Coronary artery (tissue), 2 donors: ENCODE results near the gene AASDH.

Source experiments
- DNase-seq: peaks from one replicate; pipeline ENCODE4 v3.0.0-alpha.2; 2017; ENCODE audit warnings: low spot score
- H3K27ac ChIP-seq, 2 donors: fragments of 200-600 bp; sonication (generic); one replicate each; pipeline ENCODE4 v1.5.1; 2016 to 2019
- H3K4me3 ChIP-seq: fragments of 200-600 bp; sonication (generic); 2 replicates; pipeline ENCODE4 v1.5.1; 2016; ENCODE audit warnings: mild to moderate bottlenecking, moderate library complexity
- TF ChIP-seq, protein P1 (sequence below): fragments of 200-600 bp; sonication (generic); IDR thresholded peaks from one replicate; pipeline ENCODE4 v1.5.1; 2019; ENCODE audit warnings: antibody characterized with exemption

Gene AASDH

DNA sequence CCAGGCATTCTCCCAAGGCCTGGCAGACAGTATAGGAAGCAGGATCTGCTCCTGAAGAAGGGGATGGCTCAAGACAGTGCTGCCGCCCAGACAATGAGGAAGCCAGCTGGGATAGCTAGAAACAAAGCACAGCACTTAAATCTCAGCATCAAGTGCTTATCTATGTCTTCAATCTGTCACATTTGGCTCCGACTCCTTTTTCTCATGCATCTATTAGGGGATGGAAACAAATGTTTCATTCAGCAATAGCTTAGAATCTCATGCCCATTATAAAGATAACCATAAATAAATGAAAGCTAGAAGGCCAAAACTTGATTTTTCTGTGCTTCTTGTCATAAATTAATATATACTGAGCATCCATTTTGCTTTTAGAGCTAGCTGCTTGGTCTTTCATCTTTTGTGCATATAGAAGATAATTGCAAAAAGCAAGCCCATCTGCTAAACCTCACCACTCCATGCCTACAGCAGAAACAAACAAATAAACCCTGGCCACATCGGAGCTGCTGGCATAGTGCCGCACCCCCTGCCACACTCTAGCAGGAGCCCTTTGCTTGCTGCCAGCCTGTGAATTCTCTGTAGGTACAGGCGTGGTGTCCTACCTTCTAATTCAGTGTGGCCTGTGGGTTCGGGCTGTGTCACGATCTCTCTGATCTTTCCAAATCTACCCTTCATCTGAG is 75.9 kb downstream of the AASDH start:
- TF ChIP-seq, protein P1, sequence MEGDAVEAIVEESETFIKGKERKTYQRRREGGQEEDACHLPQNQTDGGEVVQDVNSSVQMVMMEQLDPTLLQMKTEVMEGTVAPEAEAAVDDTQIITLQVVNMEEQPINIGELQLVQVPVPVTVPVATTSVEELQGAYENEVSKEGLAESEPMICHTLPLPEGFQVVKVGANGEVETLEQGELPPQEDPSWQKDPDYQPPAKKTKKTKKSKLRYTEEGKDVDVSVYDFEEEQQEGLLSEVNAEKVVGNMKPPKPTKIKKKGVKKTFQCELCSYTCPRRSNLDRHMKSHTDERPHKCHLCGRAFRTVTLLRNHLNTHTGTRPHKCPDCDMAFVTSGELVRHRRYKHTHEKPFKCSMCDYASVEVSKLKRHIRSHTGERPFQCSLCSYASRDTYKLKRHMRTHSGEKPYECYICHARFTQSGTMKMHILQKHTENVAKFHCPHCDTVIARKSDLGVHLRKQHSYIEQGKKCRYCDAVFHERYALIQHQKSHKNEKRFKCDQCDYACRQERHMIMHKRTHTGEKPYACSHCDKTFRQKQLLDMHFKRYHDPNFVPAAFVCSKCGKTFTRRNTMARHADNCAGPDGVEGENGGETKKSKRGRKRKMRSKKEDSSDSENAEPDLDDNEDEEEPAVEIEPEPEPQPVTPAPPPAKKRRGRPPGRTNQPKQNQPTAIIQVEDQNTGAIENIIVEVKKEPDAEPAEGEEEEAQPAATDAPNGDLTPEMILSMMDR = no peak
- DNase-seq = peak; percentile 46
- Histone ChIP-seq H3K27ac (no peak overlapping the region), H3K4me3 (no peak overlapping the region)

DNA sequence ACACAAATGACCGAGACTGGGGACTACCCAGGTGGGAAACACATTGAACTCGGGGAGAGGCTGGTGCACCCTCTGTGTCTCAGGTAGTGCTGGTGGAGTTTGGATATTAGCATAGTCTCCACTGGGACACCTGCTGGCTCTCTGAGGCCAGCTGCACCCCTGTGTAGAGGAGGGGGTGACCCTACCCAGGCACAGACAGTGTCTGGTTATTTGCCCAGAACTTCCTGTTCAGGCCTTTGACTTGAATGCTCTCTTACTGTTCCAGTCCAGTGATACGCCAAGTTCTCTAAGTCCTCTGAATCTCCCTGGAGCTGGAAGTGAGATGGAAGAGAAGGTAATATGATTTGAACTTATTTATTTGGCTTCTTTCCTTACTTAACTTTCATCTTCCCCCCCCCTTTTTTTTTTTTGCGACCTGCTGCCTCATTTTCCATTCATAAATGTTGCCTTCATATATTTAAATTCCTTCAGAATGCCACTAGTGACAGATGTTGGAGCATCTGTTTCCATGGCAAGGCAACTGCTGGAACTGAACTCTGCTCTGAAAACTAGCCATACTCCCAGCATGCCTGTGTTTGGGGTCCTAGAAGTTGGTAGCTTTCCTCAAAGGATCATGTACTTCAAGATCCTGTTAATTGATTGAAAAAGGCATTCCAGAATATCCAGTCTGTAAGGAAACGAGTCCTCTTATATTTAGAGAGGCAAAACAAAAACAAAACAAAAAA is 76.7 kb downstream of the AASDH start:
- TF ChIP-seq, protein P1 = no peak
- Histone ChIP-seq H3K4me3 (no peak overlapping the region), H3K27ac (no peak overlapping the region)
- DNase-seq = peak; percentile 11

- no peak for DNase-seq
- no peak overlapping the region for H3K27ac ChIP-seq
- no peak overlapping the region for H3K4me3 ChIP-seq
- TF ChIP-seq, protein P1 = no peak
Observed at GRCh38 chr4:56308384-56308783, 78.9 kb downstream of the AASDH start.

DNA sequence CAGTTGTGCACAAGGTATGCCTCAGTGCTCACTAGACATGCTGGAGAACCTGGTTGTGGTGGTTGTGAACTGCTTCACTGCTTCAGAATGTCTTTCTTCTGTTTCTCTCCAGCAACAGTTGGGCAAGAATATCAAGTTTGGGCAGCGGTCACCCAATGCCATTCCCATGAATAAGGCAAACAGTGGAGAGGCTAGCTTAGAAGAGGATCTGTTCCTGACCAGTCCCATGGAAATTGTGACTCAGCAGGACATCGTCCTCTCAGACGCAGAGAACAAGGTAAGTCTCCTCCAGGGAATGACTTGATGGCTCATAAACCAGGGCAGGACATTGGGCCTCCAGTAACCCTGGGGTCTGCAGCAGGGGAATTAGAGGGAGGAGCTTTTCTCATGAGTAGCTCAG is 79.9 kb downstream of the AASDH start:
- TF ChIP-seq, protein P1 = no peak
- no peak for DNase-seq
- H3K4me3 ChIP-seq = no peak overlapping the region
- H3K27ac ChIP-seq = no peak overlapping the region

DNA sequence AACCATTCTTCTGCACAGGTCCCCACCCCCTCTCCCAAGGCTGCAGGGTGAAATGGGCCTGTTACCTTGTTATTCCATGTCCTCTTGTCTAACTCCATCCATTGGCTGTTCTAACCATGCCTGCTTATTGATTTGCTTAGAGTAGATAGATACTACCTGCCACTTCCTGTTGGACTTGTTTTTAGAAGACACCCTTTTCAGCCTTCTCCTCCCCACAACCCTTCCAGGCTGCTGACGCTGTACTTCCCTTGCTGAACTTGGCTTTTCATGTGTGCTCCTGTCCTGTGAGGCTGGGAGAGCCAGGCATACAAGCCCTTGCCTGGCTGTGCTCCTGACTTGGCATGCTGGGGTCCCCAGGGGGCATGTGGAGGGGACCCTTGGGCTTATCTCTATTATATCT is 81.9 kb downstream of the AASDH start:
- no peak for DNase-seq
- H3K27ac ChIP-seq = no peak overlapping the region
- H3K4me3 ChIP-seq = no peak overlapping the region
- TF ChIP-seq, protein P1 = no peak

DNA sequence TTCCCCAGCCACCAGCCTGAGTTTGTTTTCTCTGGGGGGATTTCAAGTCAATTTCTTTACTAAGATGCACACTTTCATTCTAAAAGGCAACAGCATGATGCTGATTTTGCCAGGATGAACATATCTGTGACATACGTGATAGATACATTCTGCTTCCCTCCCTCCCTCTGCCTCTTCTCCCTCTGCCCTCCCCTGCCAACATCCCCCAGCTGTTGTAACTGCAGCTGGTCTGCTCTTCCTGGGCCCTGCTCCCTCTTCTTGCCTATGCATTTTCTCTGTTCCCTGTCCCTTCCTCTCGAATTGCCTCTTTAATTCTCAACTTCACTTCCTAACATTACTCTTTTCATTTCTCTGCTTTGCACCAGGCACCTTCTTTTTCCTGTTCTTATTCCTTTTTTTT is 83.4 kb downstream of the AASDH start:
- no peak overlapping the region for H3K27ac ChIP-seq
- H3K4me3 ChIP-seq = no peak overlapping the region
- DNase-seq = no peak
- TF ChIP-seq, protein P1 = no peak

DNA sequence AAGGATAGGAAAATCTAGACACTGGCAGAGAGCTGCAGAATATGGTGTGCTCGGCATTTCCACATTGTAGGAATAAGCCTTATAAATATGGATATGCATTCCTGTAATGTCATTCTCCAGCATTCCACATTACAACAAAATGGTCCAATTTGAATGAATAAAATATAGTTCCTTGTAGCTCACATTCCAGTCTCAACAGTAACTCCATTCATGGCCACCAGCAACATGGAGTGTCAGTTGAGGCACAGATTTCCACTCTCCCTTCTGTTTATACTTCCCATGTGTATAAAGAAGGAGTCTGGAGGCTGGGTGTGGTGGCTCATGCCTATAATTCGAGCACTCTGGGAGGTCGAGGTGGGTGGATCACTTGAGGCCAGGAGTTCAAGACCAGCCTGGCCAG is 84.5 kb downstream of the AASDH start:
- TF ChIP-seq, protein P1 = no peak
- no peak overlapping the region for H3K4me3 ChIP-seq

More for the DNA sequence above, 84.5 kb downstream of the AASDH start:
- H3K27ac ChIP-seq = no peak overlapping the region
- DNase-seq = no peak
